Myocyte (in vitro differentiated cells): ENCODE measurements around the gene TSGA10. TPM values are rescaled to one million over a fixed set of nuclear protein-coding genes. Genes with fewer than 3 reads are reported as not detected.
"Not testable (repeated sequence)": the region's sequence is repeated elsewhere in the genome, so short reads cannot be mapped to it uniquely, and the experiment has no call there.

Experiments used
- DNase-seq: peaks from one replicate; pipeline ENCODE4 v3.0.0-alpha.2; 2012; ENCODE audit warnings: low read depth
- polyA plus RNA-seq: library from polyadenylated mRNA; unstranded; fragments of >200 nt; gene quantifications from one replicate; pipeline ENCODE4 v1.2.1, GENCODE V29; 2012; ENCODE audit warnings: missing spikeins
- total RNA-seq: library from RNA; depleted of rRNA; stranded (reverse); fragments of >200 nt; gene quantifications from 2 replicates; pipeline ENCODE4 v1.2.3, GENCODE V29; 2014

TSGA10 gene, protein sequence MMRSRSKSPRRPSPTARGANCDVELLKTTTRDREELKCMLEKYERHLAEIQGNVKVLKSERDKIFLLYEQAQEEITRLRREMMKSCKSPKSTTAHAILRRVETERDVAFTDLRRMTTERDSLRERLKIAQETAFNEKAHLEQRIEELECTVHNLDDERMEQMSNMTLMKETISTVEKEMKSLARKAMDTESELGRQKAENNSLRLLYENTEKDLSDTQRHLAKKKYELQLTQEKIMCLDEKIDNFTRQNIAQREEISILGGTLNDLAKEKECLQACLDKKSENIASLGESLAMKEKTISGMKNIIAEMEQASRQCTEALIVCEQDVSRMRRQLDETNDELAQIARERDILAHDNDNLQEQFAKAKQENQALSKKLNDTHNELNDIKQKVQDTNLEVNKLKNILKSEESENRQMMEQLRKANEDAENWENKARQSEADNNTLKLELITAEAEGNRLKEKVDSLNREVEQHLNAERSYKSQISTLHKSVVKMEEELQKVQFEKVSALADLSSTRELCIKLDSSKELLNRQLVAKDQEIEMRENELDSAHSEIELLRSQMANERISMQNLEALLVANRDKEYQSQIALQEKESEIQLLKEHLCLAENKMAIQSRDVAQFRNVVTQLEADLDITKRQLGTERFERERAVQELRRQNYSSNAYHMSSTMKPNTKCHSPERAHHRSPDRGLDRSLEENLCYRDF
- 2.4 and 5.9 TPM in 2 replicates for total RNA-seq
- polyA plus RNA-seq, result 2.5 TPM

DNA sequence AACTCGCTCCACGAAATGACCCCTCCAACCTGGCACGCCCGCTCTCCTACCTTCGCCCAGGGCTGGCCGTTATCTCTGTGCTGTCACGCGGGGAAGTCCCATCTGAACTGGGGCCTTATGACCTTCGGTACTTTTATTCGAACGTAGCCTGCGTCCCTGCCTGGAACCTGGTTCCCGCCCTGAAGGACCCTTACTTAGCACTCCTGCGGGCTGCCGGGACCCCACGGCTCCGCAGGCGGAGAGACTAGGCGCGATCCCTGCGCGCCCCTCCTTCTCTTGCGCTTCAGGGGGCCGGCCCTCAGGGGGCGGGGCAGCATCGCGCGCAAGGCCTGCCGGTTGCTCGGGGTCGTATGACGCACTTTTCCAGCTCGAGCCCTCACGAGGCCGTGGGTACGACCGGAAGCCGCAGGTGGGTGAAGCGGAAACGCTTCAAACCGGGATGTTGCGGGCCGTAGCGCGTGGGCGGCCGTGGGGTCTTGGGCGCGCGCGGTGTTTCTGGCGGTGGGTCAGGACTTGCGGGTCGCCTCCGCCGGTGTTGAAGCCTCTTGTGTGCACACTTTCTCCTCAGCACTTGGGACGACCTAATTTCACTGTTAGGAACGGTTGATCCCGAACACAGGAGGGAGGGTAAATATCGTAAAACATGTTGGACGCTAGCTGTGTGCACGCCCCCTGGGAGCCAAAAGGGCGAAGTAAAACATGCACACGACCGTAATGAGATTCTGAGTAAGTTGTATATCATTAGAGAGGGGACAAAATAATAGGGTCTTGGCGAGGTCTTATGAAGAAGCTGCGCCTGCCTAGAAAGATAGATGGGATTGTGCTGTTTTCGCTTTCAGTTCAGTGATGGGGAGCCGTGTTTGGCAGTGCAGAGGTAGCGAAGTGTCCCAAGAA lies at the start of gene TSGA10, which contains the start of gene LIPT1:
TSS of gene TSGA10 (minus strand) at position 300 of the 894 bp plus-strand sequence. CDS start 45,503 bp downstream, outside the sequence.
TSS of gene LIPT1 (plus strand) at position 325 of the 894 bp plus-strand sequence. CDS start 6,991 bp downstream, outside the sequence.
- peak; percentile 93 for DNase-seq

DNA sequence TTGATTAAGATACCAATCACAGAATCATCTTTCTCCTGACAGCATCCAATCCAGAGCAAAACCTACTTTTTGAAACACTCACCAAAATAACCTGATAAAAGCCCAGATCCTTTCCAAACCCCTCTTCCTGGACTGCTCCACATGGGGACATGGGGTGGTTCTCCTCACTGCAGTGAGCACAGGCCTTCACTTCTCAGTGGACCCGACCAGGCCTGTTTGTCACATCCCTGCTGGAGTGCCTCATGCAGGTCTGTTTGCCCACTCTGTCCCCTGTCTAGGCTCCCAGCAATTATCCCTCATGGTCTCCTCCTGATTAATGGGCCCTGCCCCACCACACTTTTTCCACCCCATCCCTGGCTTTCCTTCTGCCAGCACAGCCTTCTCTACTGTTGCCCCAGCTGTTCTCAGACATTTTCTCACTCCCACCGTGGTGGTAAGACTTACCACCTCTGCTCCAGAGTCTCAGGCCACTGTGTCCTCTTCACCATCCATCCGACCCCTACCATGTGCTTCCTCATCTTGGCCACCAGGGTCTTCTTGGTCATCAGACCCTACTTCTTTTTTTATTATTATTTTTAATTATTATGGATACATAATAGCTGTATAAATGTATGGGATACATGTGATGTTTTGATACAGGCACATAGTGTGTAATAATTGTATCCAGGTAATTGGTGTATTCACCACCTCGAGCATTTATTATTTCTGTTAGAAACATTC lies 47.4 kb upstream of the TSGA10 start:
- no peak for DNase-seq

DNA sequence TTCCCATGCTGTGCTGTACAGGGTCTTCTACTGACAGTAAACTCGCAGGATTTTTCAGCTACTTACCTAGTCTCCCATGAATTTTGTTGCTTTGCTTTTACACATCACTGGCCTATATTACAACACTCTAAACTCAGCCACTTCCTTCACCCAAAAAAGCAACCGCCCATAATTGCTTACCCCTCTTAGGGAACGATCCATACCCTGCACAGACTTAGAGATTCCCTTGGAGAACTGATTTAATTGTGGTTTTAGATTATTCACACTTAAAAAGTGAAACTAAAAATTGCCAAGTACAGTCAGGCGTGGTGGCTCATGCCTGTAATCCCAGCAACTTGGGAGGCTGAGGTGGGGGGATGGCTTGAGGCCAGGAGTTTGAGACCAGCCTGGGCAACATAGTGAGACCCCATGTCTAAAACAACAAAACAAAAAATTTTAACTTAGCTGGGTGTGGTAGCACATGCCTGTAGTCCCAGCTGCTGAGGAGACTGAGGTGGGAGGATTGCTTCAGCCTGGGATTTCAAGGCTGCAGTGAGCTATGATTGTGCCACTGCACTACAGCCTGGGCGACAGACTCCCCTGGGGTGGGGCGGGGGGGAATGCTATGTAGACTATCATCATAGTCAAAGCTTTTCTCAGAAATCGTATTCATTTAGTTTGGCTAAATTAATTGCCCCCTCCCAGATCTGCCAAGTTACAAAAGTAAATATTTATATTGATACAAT lies 45.5 kb upstream of the TSGA10 start:
- no peak for DNase-seq

DNA sequence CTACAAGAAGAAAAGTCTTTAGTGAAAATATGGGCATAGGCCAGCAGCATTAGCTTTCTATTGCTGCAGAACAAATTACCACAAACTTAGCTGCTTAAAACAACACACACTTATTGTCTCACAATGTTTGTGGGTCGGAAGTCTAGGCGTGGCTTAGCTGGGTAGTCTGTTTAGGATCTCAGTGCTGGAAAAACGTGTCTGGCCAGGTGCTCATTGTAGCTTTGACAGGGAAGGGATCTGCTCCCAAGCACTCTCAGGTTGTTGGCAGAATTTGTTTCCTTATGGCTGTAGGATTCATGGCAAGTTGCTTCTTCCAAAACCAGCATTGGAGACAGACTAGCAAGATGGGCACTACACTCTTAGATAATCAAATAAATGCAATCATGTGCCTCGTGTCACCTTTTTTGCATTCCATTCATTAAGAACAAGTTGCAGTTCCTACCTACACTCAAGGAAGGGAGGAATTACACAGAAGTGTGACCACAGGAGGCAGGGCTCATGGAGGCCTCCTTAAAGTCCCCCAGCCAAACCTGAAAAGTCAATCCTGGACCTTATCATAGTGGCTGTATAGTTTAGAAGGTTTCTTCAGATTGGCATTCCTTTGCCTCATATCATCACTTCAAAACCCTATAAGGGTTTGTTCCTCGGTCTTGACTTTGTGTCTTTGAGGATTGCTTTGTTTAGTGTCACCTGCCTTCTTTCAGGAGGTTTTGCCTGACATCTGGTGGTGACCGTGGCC lies 43.5 kb upstream of the TSGA10 start:
- DNase-seq, result no peak

DNA sequence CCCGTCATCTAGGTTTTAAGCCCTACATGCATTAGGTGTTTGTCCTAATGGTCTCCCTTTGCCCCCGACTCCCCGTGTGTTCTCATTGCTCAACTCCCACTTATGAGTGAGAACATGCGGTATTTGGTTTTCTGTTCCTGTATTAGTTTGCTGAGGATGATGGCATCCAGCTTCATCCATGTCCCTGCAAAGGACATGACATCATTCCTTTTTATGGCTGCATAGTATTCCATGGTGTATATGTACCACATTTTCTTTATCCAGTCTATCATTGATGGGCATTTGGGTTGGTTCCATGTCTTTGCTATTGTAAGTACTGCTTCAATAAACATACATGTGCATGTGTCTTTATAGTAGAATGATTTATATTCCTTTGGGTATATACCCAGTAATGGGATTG lies 37.6 kb upstream of the TSGA10 start:
- DNase-seq, result not testable (repeated sequence)

DNA sequence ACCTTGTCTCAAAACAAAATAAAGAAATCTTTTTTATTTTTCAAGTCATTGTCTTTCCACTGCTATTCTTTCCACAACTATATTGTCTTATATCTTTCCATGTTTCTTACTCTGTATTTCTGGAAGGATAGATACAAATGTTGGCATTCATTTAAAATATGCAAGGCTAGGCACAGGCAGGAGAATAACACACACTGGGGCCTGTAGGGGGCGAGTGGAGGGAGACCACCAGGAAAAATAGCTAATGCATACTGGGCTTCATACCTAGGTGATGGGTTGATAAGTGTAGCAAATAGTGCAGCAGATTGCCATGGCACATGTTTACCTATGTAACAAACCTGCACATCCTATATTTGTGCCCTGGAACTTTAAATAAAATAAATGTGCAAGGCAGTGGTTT lies 35.8 kb upstream of the TSGA10 start:
- DNase-seq, result no peak

DNA sequence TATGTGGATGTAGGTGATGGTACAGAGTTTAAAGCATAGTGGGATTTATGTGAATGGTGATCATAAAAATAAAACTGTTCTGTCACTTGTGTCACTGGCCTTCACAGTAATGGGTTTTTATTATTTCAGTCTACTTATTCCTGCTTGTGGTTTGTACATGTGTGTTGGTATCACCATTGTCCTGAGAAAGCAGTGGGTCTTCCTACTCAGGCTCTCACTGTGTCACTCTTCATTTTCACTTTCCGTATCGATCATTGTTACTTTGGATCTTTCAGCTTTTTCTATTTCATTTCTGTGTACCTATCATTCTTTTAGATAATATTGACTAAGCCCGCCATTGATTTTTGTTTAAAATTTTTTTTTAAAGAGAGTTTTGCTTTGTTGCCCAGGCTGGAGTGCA lies 33.6 kb upstream of the TSGA10 start:
- DNase-seq, result no peak

DNA sequence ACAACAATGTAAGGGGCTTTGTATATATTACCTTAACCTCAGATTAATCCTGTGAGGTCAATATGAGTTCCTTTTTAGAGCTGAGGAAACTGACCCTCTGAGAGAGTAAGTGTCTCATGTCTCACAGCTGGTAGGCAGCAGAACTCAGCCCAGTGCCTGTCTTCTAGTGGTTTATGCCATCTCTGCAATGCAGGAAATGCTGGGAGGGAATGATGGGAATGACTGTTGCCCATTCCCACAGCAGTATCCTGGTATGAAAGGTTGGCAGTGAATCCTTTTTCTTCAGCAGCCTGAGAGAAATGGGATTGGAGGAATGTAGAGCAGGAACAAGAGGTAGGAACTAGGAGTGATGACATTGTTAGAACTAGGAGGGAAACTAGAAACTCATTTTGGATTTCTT lies 32.3 kb upstream of the TSGA10 start:
- peak; percentile 85 for DNase-seq

DNA sequence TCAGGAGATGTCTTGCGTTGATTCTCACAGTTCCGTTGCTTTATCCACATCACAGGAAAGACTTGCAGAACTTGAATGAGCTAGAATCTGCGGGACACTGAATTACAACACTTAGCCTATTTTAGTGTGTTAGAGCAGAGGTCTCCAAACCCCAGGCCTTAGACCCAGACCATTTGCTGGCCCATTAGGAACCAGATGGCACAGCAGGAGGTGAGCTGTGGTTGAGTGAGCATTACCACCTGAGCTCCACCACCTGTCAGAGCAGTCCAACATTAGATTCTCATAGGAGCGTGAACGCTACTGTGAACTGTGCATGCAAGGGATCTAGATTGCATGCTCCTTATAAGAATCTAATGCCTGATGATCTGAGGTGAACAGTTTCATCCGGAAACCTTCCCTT lies 30.1 kb upstream of the TSGA10 start:
- no peak for DNase-seq

DNA sequence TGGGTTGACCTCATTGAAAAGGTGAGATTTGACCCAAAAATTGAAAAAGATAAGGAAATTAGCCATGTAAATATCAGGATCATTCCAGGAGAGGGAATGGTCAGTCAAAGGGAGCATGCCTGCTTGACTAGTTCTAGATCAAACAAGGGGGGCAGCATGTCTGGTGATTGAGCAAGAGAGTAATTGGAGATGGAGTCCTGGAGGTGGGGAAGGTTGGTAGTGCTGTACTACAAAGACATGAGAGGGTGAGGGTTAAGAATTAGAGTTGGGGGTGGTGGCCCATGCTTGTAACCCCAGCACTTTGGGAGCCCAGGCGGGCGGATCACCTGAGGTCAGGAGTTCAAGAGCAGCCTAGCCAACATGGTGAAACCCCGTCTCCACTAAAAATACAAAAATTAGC lies 28.3 kb upstream of the TSGA10 start:
- no peak for DNase-seq

DNA sequence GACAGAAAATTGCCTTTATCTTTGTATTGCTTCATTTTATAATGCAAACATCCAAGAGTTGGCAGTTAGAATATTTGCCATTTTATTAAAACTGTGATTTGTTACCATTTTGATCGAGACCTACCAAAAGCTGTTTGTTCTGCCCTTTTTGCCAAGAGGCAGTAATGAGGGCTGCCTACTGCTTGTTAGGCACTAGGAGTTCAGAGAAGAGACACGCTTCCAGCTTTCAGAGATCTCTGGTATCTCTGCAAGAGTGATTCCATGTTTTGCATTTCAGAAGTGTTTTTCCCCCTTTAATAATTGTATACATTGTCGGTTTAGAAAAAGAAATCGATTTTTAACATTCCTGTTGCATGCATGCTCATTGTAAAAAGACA lies 26.9 kb upstream of the TSGA10 start:
- DNase-seq, result peak; percentile 13

DNA sequence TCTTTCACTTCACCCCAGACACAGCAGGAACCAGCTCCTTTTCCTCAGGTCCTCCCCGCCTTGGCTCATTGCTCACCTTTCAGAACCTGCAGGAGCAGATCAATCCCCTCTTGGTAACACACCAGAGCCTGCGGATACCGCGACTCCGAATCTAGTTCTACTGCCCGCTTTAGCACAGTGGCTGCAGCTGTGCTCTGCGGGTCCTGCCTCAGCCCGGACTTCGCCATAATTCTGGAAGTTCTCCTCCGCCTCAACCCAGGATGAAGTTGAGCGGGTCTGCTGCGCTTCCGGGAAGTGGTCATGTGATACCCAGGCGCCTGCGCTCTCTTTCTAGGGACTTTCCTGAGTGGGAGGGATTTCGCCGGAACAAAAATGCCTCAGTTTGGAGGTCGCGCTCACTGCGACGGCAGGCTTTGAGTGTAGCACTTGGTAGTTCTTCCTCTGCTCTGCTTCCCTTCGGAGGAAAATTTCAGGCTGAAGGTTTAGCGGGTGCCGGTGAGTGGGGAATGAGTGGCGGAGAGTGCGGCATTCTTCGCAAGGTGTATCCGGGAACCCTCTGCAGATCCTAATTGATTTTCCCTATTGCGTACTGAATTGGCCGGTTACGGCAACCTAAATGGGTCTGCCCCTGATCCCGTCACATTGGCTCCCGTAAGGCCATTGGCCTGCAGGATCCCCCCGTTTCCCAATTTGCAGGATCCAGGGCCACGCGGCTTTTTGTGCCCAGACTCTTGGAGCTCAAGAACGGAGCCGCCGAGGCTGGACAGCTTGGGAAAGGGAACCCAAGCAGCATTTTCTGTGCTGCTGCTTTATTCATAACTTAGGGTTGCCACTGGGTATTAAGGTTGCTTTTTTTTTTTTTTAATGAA lies 26.2 kb upstream of the TSGA10 start, which contains the start of the genes MITD1 and MRPL30:
TSS of gene MITD1 (minus strand) at position 304 of the 869 bp plus-strand sequence. CDS start at position 227, 77 bp downstream.
TSS of gene MRPL30 (plus strand) at position 430 of the 869 bp plus-strand sequence. CDS start 5,020 bp downstream, outside the sequence.
- DNase-seq, result peak; percentile 97

DNA sequence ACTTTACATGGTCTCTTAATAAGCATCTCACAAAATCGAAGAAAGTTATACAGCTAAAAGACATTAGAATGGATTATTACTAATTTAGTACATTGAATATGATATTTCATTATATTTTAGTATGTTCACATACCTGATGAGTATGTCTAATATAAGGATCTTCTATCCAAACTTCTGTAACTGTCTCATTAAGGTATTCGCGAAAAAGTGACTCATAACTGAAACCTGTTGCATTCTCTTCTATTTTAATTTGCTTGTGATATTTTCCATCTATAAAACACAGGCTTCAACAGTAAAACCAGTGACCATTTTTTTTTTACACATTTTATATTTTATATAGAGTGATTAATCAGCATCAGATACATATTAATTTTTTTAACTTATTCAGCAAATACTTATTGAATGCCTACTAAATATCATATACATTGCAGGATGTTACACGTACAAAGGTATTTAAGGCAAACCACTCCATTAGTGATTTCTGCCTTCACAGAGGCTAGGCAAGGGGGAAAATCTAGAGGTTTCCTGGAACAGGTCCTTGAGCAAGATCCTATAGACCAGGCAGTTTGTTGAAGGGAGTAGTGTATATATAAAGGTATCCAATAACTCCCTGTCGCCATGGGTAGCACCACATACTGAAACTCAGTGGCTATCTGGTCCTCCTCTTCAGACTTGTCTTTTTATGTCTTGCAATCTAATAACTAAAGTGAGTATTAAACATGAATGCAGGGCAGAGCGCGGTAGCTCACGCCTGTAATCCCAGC lies 16.8 kb upstream of the TSGA10 start:
- no peak for DNase-seq

DNA sequence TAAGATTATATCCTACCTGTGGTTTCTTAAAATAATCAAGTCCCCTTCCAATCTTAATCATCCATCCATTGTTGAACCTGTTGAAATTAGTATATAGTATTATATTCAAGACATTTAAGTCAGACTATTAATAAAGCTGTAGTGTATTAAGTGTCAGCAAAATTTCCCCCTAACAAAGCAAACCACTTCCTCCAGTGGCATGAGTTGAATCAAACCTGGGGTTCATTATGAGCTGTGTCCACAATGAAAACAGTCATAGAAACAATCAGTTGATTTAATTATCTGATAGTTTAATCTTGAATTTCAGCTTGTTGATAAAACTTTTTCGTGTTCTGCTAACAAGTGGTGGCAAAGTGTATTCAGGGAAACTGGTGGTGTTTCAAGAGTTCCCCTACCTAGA lies 14.8 kb upstream of the TSGA10 start:
- no peak for DNase-seq

DNA sequence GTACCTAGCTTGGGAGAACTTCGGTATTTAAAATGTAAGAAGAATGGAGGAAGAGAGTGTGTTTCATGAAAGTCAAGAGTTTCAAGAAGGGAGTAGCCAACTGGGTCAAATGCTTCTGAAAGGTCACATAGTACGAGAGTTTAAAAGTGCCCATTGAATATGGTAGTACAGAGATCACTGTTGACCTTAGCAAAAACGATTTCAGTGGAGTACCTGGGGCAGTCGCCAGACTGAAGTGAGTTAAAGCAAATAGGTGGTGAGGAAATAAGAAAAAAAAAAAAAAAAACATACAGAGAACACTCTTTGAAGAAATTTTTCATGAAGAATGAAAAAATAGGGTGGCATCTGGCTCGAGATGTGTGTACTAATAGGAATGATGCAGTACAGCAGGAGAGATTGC lies 11.5 kb upstream of the TSGA10 start:
- no peak for DNase-seq

DNA sequence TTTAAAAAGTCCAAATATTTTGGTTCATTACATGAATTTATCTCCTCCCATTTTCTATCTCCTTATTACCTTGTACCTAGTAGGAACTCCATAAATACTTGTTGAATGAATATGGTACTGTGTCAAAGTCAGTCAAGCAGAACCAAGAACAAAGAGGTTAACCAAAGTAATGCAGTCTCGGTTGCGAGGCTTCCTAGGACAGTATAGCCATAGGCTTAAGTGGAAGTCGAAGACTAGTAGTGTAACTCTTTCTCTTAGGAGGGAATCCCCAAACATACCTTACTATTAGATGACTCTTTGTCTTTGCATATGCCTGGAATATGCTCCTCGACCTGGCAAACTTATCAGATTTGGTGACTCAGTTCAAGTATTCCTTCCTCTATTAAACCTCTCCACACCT lies 4.9 kb upstream of the TSGA10 start:
- DNase-seq, result no peak

DNA sequence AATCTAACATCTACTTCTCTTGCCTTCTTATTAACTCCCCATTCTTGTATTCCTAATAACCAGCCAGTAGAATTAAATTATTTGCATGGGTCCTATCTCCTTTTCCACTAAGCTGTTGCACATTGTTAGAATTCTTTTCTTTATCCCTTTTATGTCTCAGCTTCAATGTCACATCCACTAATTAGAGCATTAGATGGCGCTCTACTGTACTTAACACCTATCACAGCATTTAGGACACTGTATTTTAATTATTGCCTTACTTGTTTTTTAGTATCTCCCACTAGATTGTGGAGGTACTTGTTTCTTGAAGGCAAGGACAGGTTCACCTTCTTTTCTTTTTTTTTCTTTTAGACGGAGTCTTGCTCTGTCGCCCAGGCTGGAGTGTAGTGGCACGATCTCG lies 3.9 kb upstream of the TSGA10 start:
- DNase-seq, result no peak
